Epithelial cell of prostate (primary cell): ENCODE results near the gene CCDC57.

Source experiments
- DNase-seq: peaks from one replicate; pipeline ENCODE4 v3.0.0-alpha.2; 2011; ENCODE audit warnings: low read depth, low spot score
- H3K27ac ChIP-seq: fragments of 450-650 bp; 2 replicates; pipeline ENCODE4 v1.5.1; 2017; ENCODE audit warnings: mild to moderate bottlenecking

CCDC57 gene

GRCh38 chr17:82060001-82060380 lies 152.7 kb downstream of the CCDC57 start:
- no peak for DNase-seq
- no peak overlapping the region for H3K27ac ChIP-seq

DNA sequence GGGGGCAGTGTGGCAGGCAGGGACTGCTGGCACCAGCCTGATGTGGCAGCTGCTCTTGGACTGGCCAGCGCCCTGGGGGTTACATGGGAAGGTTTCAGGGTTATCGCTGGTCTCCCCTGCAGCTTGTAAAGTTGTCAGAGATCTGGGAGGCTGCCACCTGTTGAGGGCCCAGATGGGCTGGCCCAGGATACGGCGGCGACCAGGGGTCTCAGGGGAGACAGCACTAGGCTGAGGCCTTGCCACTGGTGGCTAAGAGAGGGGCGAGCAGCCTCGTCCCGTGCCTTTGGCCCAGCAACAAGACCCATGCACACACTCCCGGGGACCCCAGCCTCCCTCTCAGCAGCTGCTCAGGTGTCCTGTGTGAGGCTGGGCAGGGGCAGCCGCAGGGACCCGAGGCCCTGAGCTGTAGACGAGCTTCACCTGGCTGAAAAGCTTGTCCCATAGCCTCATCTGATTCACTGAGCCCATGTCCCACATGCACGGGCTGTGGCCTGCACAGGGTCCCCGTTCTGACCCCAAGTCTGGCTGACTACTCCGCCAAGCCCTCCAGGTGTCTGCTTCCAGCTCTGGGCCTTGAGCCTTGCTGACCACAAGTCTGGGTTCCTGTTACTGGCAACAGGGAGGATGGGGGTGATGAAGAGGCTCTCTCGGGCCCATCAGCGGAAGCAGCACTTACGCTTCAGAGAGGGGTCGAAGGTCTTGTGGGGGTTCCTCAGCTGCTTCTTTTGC lies 153.2 kb downstream of the CCDC57 start:
- DNase-seq, result no peak
- no peak overlapping the region for H3K27ac ChIP-seq

- no peak overlapping the region for H3K27ac ChIP-seq
- DNase-seq, result no peak
These were observed 153.8 kb downstream of the CCDC57 start for GRCh38 chr17:82058855-82059249.

DNA sequence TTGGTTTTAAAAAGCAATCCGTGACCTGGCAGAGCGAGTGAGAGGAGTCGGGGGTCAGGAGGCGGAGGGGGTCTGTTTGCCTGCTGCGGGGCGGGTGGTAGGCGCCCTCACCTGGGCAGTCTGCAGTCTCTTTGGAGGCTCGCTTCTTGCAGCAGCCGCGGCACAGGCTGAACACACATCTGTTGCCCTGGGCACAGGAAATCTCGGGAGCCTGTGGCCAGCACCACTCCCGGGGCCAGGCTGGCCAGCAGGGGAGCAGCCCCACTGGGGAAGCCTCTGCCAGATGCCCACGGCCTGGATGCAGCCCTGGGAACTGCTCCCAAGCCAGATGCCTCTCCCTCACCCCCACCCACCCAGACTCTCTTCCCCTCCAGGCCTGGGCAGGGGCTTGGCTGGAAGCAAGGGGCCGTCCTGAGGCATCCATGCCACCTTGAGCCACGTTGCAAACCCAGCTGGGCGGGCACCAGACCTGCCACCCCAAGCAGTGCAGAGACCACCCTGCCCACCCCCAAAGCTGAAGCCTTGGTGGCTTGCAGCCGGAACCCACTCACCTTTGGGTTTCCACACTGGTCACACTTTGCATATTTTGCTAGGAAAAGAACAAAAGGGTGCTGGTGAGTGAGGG lies 154.3 kb downstream of the CCDC57 start:
- no peak overlapping the region for H3K27ac ChIP-seq
- no peak for DNase-seq

DNA sequence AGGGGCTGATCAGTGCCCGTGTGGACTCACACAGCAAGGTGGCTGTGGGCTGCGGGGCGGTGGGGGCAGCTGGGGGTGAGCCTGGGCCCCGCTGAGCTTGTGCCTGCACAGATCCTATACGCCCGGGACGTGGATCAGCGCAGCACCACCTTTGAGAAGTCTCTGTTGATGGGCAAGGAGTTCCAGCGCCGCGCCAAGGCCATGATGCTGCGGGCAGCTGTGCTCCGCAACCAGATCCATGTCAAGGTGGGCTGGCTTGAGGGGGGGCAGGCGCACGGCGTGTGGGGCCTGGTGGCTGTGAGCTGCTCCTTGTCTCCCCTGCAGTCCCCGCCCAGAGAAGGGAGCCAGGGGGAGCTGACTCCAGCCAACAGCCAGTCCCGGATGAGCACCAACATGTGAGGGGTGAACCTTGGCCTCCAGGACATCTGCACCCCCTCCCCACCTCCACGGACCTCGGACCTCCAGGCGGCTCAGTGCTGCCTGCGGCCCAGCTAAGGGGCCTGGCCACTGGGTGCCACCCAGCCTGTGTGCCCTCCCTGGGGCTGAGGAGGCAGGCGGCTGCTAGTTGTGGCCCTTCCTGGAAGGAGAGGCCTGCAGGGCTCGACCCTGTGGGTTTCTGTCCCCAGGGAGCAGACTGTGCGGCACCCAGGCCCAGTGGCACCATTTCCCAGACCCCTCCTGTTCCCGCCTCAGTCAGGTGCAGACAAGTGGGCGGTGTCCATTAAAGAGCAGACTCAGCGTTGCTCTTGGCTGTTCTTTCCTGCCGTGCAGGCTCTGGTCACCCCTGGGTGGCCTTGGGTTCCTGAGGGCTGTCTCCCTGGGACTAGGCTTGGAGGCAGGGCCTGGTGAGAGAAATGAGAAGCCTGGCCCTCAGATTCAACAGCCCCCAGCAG lies 155.7 kb downstream of the CCDC57 start:
- H3K27ac ChIP-seq, result no peak overlapping the region

DNA sequence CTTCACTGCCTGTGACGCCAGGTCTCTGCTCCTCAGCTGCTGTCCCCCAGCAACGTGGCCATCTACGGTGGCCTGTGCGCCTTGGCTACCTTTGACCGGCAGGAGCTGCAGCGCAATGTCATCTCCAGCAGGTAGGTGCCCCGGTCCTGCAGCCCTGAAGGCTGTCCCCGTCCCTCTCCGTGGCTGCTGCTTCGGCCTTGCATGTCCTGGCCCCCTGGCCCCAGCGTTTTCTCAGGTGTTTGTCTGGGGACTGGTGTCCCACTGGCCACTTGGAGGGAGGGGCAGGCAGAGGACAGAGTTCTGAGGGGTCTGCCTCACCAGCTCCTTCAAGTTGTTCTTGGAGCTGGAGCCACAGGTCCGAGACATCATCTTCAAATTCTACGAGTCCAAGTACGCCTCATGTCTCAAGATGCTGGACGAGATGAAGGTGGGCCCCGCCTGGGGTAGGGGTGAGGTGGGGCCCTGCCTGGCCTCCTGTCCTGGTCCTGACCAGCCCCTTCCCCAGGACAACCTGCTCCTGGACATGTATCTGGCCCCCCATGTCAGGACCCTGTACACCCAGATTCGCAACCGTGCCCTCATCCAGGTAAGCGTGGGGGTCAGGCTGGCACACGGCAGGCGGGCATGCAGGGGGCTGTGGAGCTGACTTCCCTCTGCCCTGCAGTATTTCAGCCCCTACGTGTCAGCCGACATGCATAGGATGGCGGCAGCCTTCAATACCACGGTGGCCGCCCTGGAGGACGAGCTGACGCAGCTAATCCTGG lies 156.5 kb downstream of the CCDC57 start:
- no peak overlapping the region for H3K27ac ChIP-seq
- no peak for DNase-seq

More for the DNA sequence above, 155.7 kb downstream of the CCDC57 start:
- DNase-seq, result no peak

DNA sequence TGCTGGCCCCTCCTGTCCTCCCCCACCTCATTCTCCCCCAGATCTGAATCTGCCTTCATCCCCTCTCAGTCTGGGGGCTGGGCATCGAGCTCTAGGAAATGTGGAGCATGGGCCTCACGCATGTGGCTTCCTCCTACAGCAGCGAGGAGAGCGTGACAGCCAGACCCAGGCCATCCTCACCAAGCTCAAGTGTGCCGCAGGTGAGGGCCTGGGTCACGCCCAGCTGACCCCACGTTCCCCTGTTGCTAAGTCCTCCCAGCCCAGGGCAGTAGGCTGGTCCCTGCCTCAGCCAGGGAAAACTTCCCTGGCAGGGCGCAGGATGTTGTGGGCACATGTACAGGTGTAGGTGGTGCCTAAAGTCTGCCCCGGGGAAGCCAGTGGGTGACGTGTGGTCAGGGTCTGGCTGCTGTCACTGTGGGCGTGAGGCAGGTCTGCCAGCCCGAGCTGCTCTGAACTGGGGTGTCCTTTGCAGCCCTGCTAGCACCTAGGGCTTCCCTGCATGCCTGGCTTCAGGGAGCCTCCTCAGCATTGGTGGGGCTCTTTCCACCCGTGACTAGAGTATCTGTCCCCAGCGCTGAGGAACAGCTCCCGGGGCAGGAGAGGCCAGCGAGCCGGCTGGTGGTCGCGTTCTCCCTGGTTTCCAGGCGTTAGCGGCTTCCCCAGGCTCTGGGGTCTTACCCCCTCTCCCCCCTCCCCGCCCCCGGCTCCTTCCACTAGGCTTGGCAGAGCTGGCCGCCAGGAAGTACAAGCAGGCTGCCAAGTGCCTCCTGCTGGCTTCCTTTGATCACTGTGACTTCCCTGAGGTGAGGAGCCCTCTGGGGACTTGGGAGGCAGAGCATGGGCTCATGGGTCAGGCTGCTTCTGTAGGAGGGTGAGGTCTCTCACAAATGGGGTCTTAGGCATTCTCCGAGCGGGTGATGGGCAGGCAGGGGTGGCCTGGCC lies 157.3 kb downstream of the CCDC57 start:
- H3K27ac ChIP-seq, result no peak overlapping the region
- DNase-seq, result no peak

GRCh38 chr17:82054351-82055022 lies 158.2 kb downstream of the CCDC57 start:
- H3K27ac ChIP-seq, result no peak overlapping the region
- no peak for DNase-seq

GRCh38 chr17:82053556-82054263 lies 158.9 kb downstream of the CCDC57 start:
- DNase-seq, result no peak
- no peak overlapping the region for H3K27ac ChIP-seq

GRCh38 chr17:82053130-82053529 lies 159.5 kb downstream of the CCDC57 start:
- no peak for DNase-seq
- H3K27ac ChIP-seq, result no peak overlapping the region

DNA sequence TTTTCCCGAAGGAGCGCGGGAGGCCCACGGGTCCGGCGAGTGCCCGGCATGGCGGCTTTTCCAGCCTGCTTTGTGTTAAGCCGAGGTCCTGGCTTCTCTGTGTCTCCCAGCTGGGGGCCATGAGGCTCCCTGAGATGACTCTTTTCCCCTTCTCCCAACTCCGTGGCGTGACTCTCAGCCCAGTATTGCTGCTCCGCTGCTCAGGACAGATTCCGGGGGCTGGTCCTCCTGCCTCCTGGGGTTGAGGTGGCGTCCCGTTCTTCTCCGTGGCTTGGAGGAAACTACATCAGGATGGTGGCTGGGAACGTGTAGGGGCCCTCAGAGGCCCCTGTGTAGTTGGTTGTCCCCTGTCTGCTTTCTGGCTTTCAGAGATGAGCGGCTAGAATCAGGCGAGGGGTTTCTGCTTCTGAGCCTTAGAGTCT lies 160.0 kb downstream of the CCDC57 start:
- DNase-seq, result no peak
- H3K27ac ChIP-seq, result peak overlapping the region; percentile 43

DNA sequence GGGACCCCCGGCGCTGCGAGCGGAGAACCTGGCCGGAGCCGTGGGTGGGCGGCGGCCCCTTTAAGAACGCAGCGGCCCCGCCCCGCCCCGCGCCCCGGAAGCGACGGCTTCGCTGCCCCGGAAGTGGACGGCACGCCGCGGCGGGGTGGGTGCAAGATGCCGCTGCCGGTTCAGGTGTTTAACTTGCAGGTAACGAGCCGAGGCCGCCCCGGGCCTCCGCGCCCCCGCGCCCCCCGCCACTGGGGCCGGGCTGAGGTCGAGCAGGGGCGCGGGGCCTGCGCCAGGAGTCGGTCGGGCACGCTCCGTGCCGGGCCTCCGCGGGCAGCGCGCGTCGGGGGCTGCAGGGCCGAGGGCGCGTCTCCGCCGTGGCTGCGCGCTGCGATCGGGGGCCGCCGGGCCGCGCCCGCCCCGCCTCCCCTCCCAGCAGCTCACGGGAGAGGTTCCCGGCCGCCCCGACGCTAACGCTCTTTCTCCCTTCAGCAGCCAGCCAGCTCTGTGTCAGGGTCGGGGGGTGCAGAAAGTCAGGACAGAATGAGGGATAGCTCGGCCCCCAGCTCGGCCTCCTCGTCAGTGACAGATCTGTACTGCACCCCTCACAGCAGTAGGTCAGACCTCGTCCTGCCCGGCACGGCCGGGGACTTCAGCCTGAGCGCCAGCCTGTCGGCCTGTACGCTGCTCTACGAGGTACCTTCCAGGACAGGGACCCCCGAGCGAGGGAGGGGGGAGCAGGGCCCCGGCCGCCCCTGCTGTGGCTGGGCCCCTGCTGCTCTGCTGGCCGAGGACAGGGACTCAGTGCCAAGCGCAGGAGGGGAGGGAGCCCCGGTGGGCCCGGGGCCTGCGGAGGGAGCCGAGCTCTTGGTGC lies 160.6 kb downstream of the CCDC57 start, which contains the start of the genes GPS1 and RFNG:
TSS of gene GPS1 (plus strand) at position 123 of the 862 bp plus-strand sequence. CDS start at position 157, 34 bp downstream.
TSS of gene RFNG (minus strand) at position 36 of the 862 bp plus-strand sequence. CDS start 45 bp downstream, outside the sequence.
- H3K27ac ChIP-seq, result peak within 1 kb of the TSS; percentile 43
- no peak for DNase-seq
